K562 (cell line): ENCODE data around the gene MSANTD4.

ENCODE experiments used
- PBX2 ChIP-seq, 2 experiments: IDR thresholded peaks in 1 of 2; conservative IDR thresholded peaks in 1 of 2; 2 replicates each; pipeline ENCODE4 v1.6.1; 2016; ENCODE audit warnings: low read depth in 2 of 2, mild to moderate bottlenecking in 1 of 2, missing compliant biosample characterization in 1 of 2, missing genetic modification characterization in 1 of 2, moderate library complexity in 1 of 2
- ZNF766 ChIP-seq: fragments of 200-800 bp; sonication (Bioruptor generic); conservative IDR thresholded peaks from 2 replicates; pipeline ENCODE4 v1.6.1; 2016; ENCODE audit warnings: missing genetic modification characterization, missing compliant biosample characterization

GRCh38 chr11:106049727-106050476 is 27.9 kb upstream of the MSANTD4 start:
- no peak for TF ChIP-seq PBX2 (CRISPR knock-in tag; IDR thresholded peaks at IDR 0.05; ENCODE audit: low read depth)
- TF ChIP-seq PBX2 (tag; conservative IDR thresholded peaks at IDR 0.05; ENCODE audit: low read depth) = no peak
- TF ChIP-seq ZNF766 (CRISPR knock-in tag) = no peak
